ENCODE data around the gene ACBD6. TPM values are rescaled to one million over a fixed set of nuclear protein-coding genes. Genes with fewer than 3 reads are reported as not detected.

ACBD6 gene
- total RNA-seq, 1 donor from 2014 or later = 19.0 TPM

DNA sequence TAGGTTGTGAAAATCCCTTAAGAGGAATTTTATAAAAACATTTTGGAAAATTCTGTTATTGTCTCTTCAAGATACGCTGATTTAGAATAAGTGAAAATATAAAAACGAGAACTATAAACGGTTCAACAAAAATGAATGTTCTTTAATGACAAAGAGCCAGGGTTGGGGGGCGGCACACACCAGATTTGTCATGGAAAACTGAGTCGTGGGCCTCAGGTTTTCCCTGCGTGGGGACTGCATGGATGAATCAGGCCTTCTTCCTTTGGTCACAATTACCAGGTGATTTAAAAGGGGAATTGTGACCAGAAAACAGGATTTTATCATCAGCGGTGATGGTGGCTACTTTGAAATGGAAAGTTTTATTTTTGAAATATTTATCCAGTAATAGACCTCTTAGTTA, 263.7 kb downstream of the ACBD6 start:
- no peak for DNase-seq (ENCODE audit: low spot score)
- intact Hi-C loops (cut with DNase I) = no loop called here

Small RNAs within 50 kb of the gene (microRNA-seq; reads per million reads assigned to microRNA genes)
- gene MIR3121 = not detected

Other genes with a start within 250 kb of the ACBD6 start
- gene OVAAL, start 56.4 kb upstream of the ACBD6 start, total RNA-seq = 6.3 TPM
- gene XPR1, start 129.4 kb upstream of the ACBD6 start, total RNA-seq = 147 TPM